ENCODE data around the gene ABTB2. TPM values are rescaled to one million over a fixed set of nuclear protein-coding genes. Genes with fewer than 3 reads are reported as not detected.

Gene ABTB2
- polyA plus RNA-seq, 1 of the 3 experiments (the other 2 are of a cell fraction), result 7.8 TPM

GRCh38 chr11:34259087-34259486 lies 98.7 kb downstream of the ABTB2 start:
- TF ChIP-seq SIN3A (IDR thresholded peaks at IDR 0.05; ENCODE audit: borderline replicate concordance, low read depth, low read length) (no peak), MEF2A (IDR thresholded peaks at IDR 0.05; ENCODE audit: borderline replicate concordance, low read depth) (no peak), REST (IDR thresholded peaks at IDR 0.05; ENCODE audit: low read depth, low read length) (no peak), TCF12 (IDR thresholded peaks at IDR 0.05) (0 out of 2 replicates have a peak, but pooled peaks have one; percentile 25), CHD2 (IDR thresholded peaks at IDR 0.05; ENCODE audit: low read length, partially characterized antibody) (peak; percentile 16), USF1 (IDR thresholded peaks at IDR 0.05; ENCODE audit: borderline replicate concordance, low read depth) (no peak), EZH2phosphoT487 (IDR thresholded peaks at IDR 0.05; ENCODE audit: borderline replicate concordance, low read depth) (no peak), MXI1 (IDR thresholded peaks at IDR 0.05; ENCODE audit: low read depth, low read length) (peak; percentile 28; the same call in 1 of the 2 replicates), JUND (IDR thresholded peaks at IDR 0.05) (no peak), USF2 (IDR thresholded peaks at IDR 0.05; ENCODE audit: borderline replicate concordance, low read depth, low read length) (no peak), YY1 (IDR thresholded peaks at IDR 0.05; ENCODE audit: low read depth) (no peak), RAD21 (IDR thresholded peaks at IDR 0.05; ENCODE audit: low read length) (peak; percentile 25), ELF1 (IDR thresholded peaks at IDR 0.05) (no peak), SMC3 (IDR thresholded peaks at IDR 0.05; ENCODE audit: low read depth, low read length) (0 out of 2 replicates have a peak, but pooled peaks have one; percentile 7), RCOR1 (IDR thresholded peaks at IDR 0.05; ENCODE audit: low read length) (peak; percentile 57; the same call in 1 of the 2 replicates), GATA2 (CRISPR knock-in tag; IDR thresholded peaks at IDR 0.05) (peak; percentile 56; the same call in 1 of the 2 replicates), MAX (IDR thresholded peaks at IDR 0.05; ENCODE audit: low read depth) (no peak), FOXJ3 (CRISPR knock-in tag; IDR thresholded peaks at IDR 0.05) (no peak), EP300 (IDR thresholded peaks at IDR 0.05; ENCODE audit: borderline replicate concordance in 1 of 2, low read depth in 1 of 2, low read length in 1 of 2) (peak in 1 of 2 experiments; percentile 54; a peak in 1 of 4 replicates)
- 0 out of 2 replicates have a peak, but pooled peaks cover 9% of the 10 kb centered on the region for H4K20me1 ChIP-seq (ENCODE audit: insufficient read depth)
- POLR2A ChIA-PET, result interaction anchor here (1.0 kb wide), 1 partner anchor 99 kb away, joined by 4 read pairs; no protein-coding TSS in a partner anchor
- H3K4me3 ChIP-seq (ENCODE audit: low read depth in 2 of 2, low read length in 1 of 2), result no peak overlapping the region
- H3F3A ChIP-seq (replicated peaks; ENCODE audit: insufficient read depth), result no peaks in the 10 kb centered on the region
- DNase-seq, result peak; percentile 63
- H2AFZ ChIP-seq (ENCODE audit: low read depth), result no peak overlapping the region
- WGBS (ENCODE audit: low lambda C conversion rate), result 59% methylated on average over 3 of the region's 3 CpGs
- H3K9me2 ChIP-seq, result no peaks in the 10 kb centered on the region
- CTCF ChIA-PET, result interaction anchor here (5.9 kb wide), 1 partner anchor 84 kb away, joined by 31 read pairs; no protein-coding TSS in a partner anchor
- H3K27ac ChIP-seq (ENCODE audit: low read depth in 2 of 2, low read length in 1 of 2), result peak overlapping the region in 1 of 2 experiments; percentile 61; a peak in 2 of 4 replicates
- H3K4me2 ChIP-seq, result no peak overlapping the region
- no peaks in the 10 kb centered on the region for H3K9me3 ChIP-seq
- no peaks in the 10 kb centered on the region for H3K27me3 ChIP-seq (ENCODE audit: insufficient read depth)
- no peak overlapping the region for H3K9ac ChIP-seq
- H3K4me1 ChIP-seq (ENCODE audit: control insufficient read depth in 1 of 2, insufficient read depth in 2 of 2, low read depth in 1 of 2, low read length in 1 of 2), result peaks cover 29 to 53% of the 10 kb centered on the region in 2 experiments
- H3K36me3 ChIP-seq (replicated peaks in 1 of 2; ENCODE audit: control insufficient read depth in 1 of 2, insufficient read depth in 2 of 2, low read length in 1 of 2), result no peaks in the 10 kb centered on the region
- H3K79me2 ChIP-seq (ENCODE audit: insufficient read depth), result no peaks in the 10 kb centered on the region

Data from SK-N-SH (cell line).